Measurements from ENCODE around the gene FAIM2.
"Not testable (repeated sequence)": the region's sequence is repeated elsewhere in the genome, so short reads cannot be mapped to it uniquely, and the experiment has no call there.

FAIM2 gene

GRCh38 chr12:49882851-49883464, 20.7 kb downstream of the FAIM2 start:
- no peak overlapping the region for H3K4me3 ChIP-seq (ENCODE audit: low read depth, low read length)
- DNase-seq (ENCODE audit: low read depth) = no peak
- in situ Hi-C loops (cut with HindIII; ENCODE audit: low sequenced_read_pairs) = no loop called here
- no peak for TF ChIP-seq CTCF (IDR thresholded peaks at IDR 0.05; ENCODE audit: low read depth, low read length, missing control alignments)

GRCh38 chr12:49882248-49882850, 21.4 kb downstream of the FAIM2 start:
- no peak for DNase-seq (ENCODE audit: low read depth)
- in situ Hi-C loops (cut with HindIII; ENCODE audit: low sequenced_read_pairs) = no loop called here
- H3K4me3 ChIP-seq (ENCODE audit: low read depth, low read length) = no peak overlapping the region
- no peak for TF ChIP-seq CTCF (IDR thresholded peaks at IDR 0.05; ENCODE audit: low read depth, low read length, missing control alignments)

GRCh38 chr12:49881415-49882247, 22.1 kb downstream of the FAIM2 start:
- DNase-seq (ENCODE audit: low read depth) = no peak
- in situ Hi-C loops (cut with HindIII; ENCODE audit: low sequenced_read_pairs) = no loop called here
- TF ChIP-seq CTCF (IDR thresholded peaks at IDR 0.05; ENCODE audit: low read depth, low read length, missing control alignments) = no peak
- no peak overlapping the region for H3K4me3 ChIP-seq (ENCODE audit: low read depth, low read length)

GRCh38 chr12:49880756-49881414, 22.8 kb downstream of the FAIM2 start:
- in situ Hi-C loops (cut with HindIII; ENCODE audit: low sequenced_read_pairs) = no loop called here
- no peak for DNase-seq (ENCODE audit: low read depth)
- no peak overlapping the region for H3K4me3 ChIP-seq (ENCODE audit: low read depth, low read length)
- TF ChIP-seq CTCF (IDR thresholded peaks at IDR 0.05; ENCODE audit: low read depth, low read length, missing control alignments) = no peak

- in situ Hi-C loops (cut with HindIII; ENCODE audit: low sequenced_read_pairs); H3K4me3 ChIP-seq (ENCODE audit: low read depth, low read length); DNase-seq (ENCODE audit: low read depth): not testable (repeated sequence)
Measured at GRCh38 chr12:49879065-49879464, 24.6 kb downstream of the FAIM2 start.

GRCh38 chr12:49878021-49878420, 25.7 kb downstream of the FAIM2 start:
- no peak for TF ChIP-seq CTCF (IDR thresholded peaks at IDR 0.05; ENCODE audit: low read depth, low read length, missing control alignments)
- in situ Hi-C loops (cut with HindIII; ENCODE audit: low sequenced_read_pairs) = no loop called here
- no peak overlapping the region for H3K4me3 ChIP-seq (ENCODE audit: low read depth, low read length)
- no peak for DNase-seq (ENCODE audit: low read depth)

All from astrocyte of the cerebellum (primary cell).